Left lung (tissue), 10 donors: ENCODE results near the gene VAMP3. TPM values are rescaled to one million over a fixed set of nuclear protein-coding genes. Genes with fewer than 3 reads are reported as not detected.
A peak's percentile ranks its signal among the peaks of the same experiment; 100 is the strongest.

Experiments used
- ATAC-seq: fragments of 200-7000 bp; cut with Tn5 transposase; one replicate; pipeline ENCODE4 v1.9.1; 2020; ENCODE audit warnings: moderate library complexity
- DNase-seq, 4 donors: peaks; one replicate each; pipeline ENCODE4 v3.0.0-alpha.2; 2013 to 2020
- H3K27ac ChIP-seq, 2 donors: fragments of 200-600 bp; sonication (generic) in 1 of 2; one replicate each; pipeline versions ENCODE4 v1.5.0 to v1.8.0; 2020 to 2021
- H3K27me3 ChIP-seq, 2 donors: fragments of 200-600 bp; sonication (generic) in 1 of 2; one replicate each; pipeline versions ENCODE4 v1.5.0 to v1.8.0; 2020 to 2021
- H3K36me3 ChIP-seq, 2 donors: fragments of 200-600 bp; sonication (generic) in 1 of 2; one replicate each; pipeline versions ENCODE4 v1.5.0 to v1.8.0; 2020 to 2021
- H3K4me1 ChIP-seq, 2 donors: fragments of 200-600 bp; one replicate each; pipeline ENCODE4 v1.8.0; 2021
- H3K4me3 ChIP-seq, 2 donors: fragments of 200-600 bp; sonication (generic) in 1 of 2; one replicate each; pipeline versions ENCODE4 v1.5.0 to v1.8.0; 2020 to 2021; ENCODE audit warnings: mild to moderate bottlenecking in 1 of 2
- H3K9me3 ChIP-seq, 2 donors: fragments of 200-600 bp; sonication (generic) in 1 of 2; one replicate each; pipeline versions ENCODE4 v1.5.0 to v1.8.0; 2020 to 2021
- CTCF ChIP-seq, 2 donors: fragments of 200-600 bp; sonication (generic) in 1 of 2; IDR thresholded peaks; one replicate each; pipeline versions ENCODE4 v1.5.0 to v1.8.0; 2021; ENCODE audit warnings: antibody characterized with exemption in 2 of 2
- intact Hi-C, 2 donors: fragments of 100-400 bp; cut with DNase I; formaldehyde crosslinking; loops; one replicate each; pipeline versions ENCODE4 v1.11.2 to v1.14.2; 2022
- polyA plus RNA-seq, 6 donors: library from polyadenylated mRNA; unstranded; fragments of 120-200 nt; gene quantifications; one replicate each; pipeline ENCODE4 v1.2.1, GENCODE V29; 2013; ENCODE audit not compliant: insufficient read length in 6 of 6
- total RNA-seq, 2 donors: library from RNA; stranded (reverse); fragmentation: NEBNext Ultra II Directional; extraction: Animal tissue kit (Norgen Biotek cat#: 25700); gene quantifications; one replicate each; pipeline ENCODE4 v1.2.1, GENCODE V29; 2021
- donor health status: DM: no; HTN: yes; CAD: no.
- donor health status: DM: no; HTN: no; CAD: no.

The VAMP3 gene
- total and polyA plus RNA-seq, 8 donors, result 110 to 130 (median 120) TPM

- Histone ChIP-seq H3K27me3 (no peaks in the 10 kb centered on the region), H3K36me3 (peaks cover 0 to 52% of the 10 kb centered on the region in 2 donors), H3K9me3 (no peaks in the 10 kb centered on the region), H3K27ac (peak overlapping the region; percentile 13 to 57), H3K4me3 (no peak overlapping the region), H3K4me1 (peaks cover 0 to 44% of the 10 kb centered on the region in 2 donors)
- intact Hi-C loops, result no loop called here
- TF ChIP-seq CTCF (IDR thresholded peaks at IDR 0.05), result no peak
- ATAC-seq, result no peak
- no peak for DNase-seq
Measured at GRCh38 chr1:7780976-7781375, 9.9 kb downstream of the VAMP3 start.

- H3K36me3 ChIP-seq, result peaks cover 0 to 47% of the 10 kb centered on the region in 2 donors
- no peak for TF ChIP-seq CTCF (IDR thresholded peaks at IDR 0.05)
- intact Hi-C loops, result no loop called here
- H3K27ac ChIP-seq, result peak overlapping the region; percentile 13 to 57
- no peak for ATAC-seq
- no peak overlapping the region for H3K4me3 ChIP-seq
- no peak for DNase-seq
- no peaks in the 10 kb centered on the region for H3K9me3 ChIP-seq
- peaks cover 0 to 42% of the 10 kb centered on the region in 2 donors for H3K4me1 ChIP-seq
- H3K27me3 ChIP-seq, result no peaks in the 10 kb centered on the region
Measured at GRCh38 chr1:7781501-7781900, 10.4 kb downstream of the VAMP3 start.

GRCh38 chr1:7781923-7782495, 10.9 kb downstream of the VAMP3 start:
- Histone ChIP-seq H3K4me3 (no peak overlapping the region), H3K36me3 (peaks cover 0 to 42% of the 10 kb centered on the region in 2 donors), H3K27ac (peak overlapping the region in 1 of 2 donors; percentile 57), H3K4me1 (peaks cover 0 to 47% of the 10 kb centered on the region in 2 donors), H3K9me3 (no peaks in the 10 kb centered on the region), H3K27me3 (no peaks in the 10 kb centered on the region)
- DNase-seq, result no peak
- TF ChIP-seq CTCF (IDR thresholded peaks at IDR 0.05), result no peak
- no peak for ATAC-seq
- intact Hi-C loops, result no loop called here

GRCh38 chr1:7783178-7783711, 12.1 kb downstream of the VAMP3 start:
- no peak for TF ChIP-seq CTCF (IDR thresholded peaks at IDR 0.05)
- intact Hi-C loops, result no loop called here
- peak in 2 of 4 donors; percentile 78 to 90 for DNase-seq

GRCh38 chr1:7783826-7784491, 12.9 kb downstream of the VAMP3 start, which contains the start of gene PER3:
Gene PER3 (plus strand): TSS chr1:7784291. CDS start chr1:7784878, 587 bp downstream.
- intact Hi-C loops, result no loop called here

More at GRCh38 chr1:7783178-7783711, 12.1 kb downstream of the VAMP3 start:
- Histone ChIP-seq H3K27me3 (no peaks in the 10 kb centered on the region), H3K9me3 (no peaks in the 10 kb centered on the region), H3K4me1 (peaks cover 0 to 53% of the 10 kb centered on the region in 2 donors), H3K27ac (peak overlapping the region; percentile 70 to 77), H3K4me3 (peak overlapping the region; percentile 54 to 55), H3K36me3 (peaks cover 0 to 33% of the 10 kb centered on the region in 2 donors)
- peak; percentile 63 for ATAC-seq

More at GRCh38 chr1:7783826-7784491, 12.9 kb downstream of the VAMP3 start, which contains the start of gene PER3:
- DNase-seq, result peak; percentile 93 to 99 (median 96)
- TF ChIP-seq CTCF (IDR thresholded peaks at IDR 0.05), result no peak
- Histone ChIP-seq H3K27ac (peak within 1 kb of the TSS; percentile 77 to 82), H3K27me3 (no peaks in the 10 kb centered on the region), H3K9me3 (no peaks in the 10 kb centered on the region), H3K4me1 (peaks cover 0 to 53% of the 10 kb centered on the region in 2 donors), H3K4me3 (peak within 1 kb of the TSS; percentile 54 to 55), H3K36me3 (peaks cover 0 to 26% of the 10 kb centered on the region in 2 donors)
- peak; percentile 93 for ATAC-seq
